GM23338 (cell line): ENCODE measurements around the gene MYCBP2. TPM values are rescaled to one million over a fixed set of nuclear protein-coding genes. Genes with fewer than 3 reads are reported as not detected.

Source experiments
- ATAC-seq: fragments of 200-7000 bp; cut with Tn5 transposase; 3 replicates; pipeline ENCODE4 v1.9.1; 2020
- DNase-seq: peaks from one replicate; pipeline ENCODE4 v3.0.0-alpha.2; 2015; ENCODE audit warnings: low spot score
- H2AFZ ChIP-seq: fragments of 200-600 bp; sonication (generic); 2 replicates; pipeline ENCODE4 v1.8.0; 2016; ENCODE audit warnings: antibody characterized with exemption, mild to moderate bottlenecking, moderate library complexity
- H3F3A ChIP-seq: fragments of 200-600 bp; sonication (generic); replicated peaks from 2 replicates; pipeline ENCODE4 v1.8.0; 2017; ENCODE audit warnings: antibody characterized with exemption, mixed run types, low read depth
- H3K27ac ChIP-seq: fragments of 200-600 bp; sonication (generic); 2 replicates; pipeline ENCODE4 v1.6.1; 2016; ENCODE audit warnings: low read depth
- H3K27me3 ChIP-seq: fragments of 200-600 bp; sonication (generic); 2 replicates; pipeline ENCODE4 v1.8.0; 2016; ENCODE audit warnings: mild to moderate bottlenecking, mixed run types, moderate library complexity; ENCODE audit not compliant: insufficient read depth
- H3K36me3 ChIP-seq: fragments of 200-600 bp; sonication (generic); 2 replicates; pipeline ENCODE4 v1.8.0; 2016; ENCODE audit warnings: mild to moderate bottlenecking; ENCODE audit not compliant: insufficient read depth
- H3K4me1 ChIP-seq: fragments of 200-600 bp; sonication (generic); 2 replicates; pipeline ENCODE4 v1.8.0; 2016; ENCODE audit warnings: mild to moderate bottlenecking, moderate library complexity; ENCODE audit not compliant: insufficient read depth
- H3K4me2 ChIP-seq: fragments of 200-600 bp; sonication (generic); 2 replicates; pipeline ENCODE4 v1.7.1; 2017; ENCODE audit warnings: mixed run types
- H3K4me3 ChIP-seq: fragments of 200-600 bp; sonication (generic); 2 replicates; pipeline ENCODE4 v1.6.1; 2016; ENCODE audit warnings: mixed run types
- H3K79me2 ChIP-seq: fragments of 200-600 bp; sonication (generic); replicated peaks from 2 replicates; pipeline ENCODE4 v1.8.0; 2017; ENCODE audit warnings: mild to moderate bottlenecking; ENCODE audit not compliant: insufficient read depth
- H3K9me2 ChIP-seq: fragments of 200-600 bp; sonication (generic); 2 replicates; pipeline ENCODE4 v1.8.0; 2017; ENCODE audit not compliant: insufficient read depth
- H4K20me1 ChIP-seq: fragments of 200-600 bp; sonication (generic); replicated peaks from 2 replicates; pipeline ENCODE4 v1.8.0; 2017; ENCODE audit warnings: mild to moderate bottlenecking; ENCODE audit not compliant: insufficient read depth
- H3K27ac Mint-ChIP-seq: 2 replicates; pipeline ENCODE4 v1.8.0; 2020; ENCODE audit warnings: inconsistent platforms, mild to moderate bottlenecking, moderate library complexity, mixed read lengths
- H3K27me3 Mint-ChIP-seq: 3 replicates; pipeline ENCODE4 v1.8.0; 2022; ENCODE audit warnings: low read depth, mild to moderate bottlenecking, moderate library complexity, mixed read lengths, inconsistent platforms; ENCODE audit not compliant: insufficient read depth, poor library complexity
- H3K36me3 Mint-ChIP-seq: 3 replicates; pipeline ENCODE4 v1.8.0; 2021; ENCODE audit warnings: low read depth, mild to moderate bottlenecking, inconsistent platforms, moderate library complexity, mixed read lengths
- H3K4me1 Mint-ChIP-seq: 3 replicates; pipeline ENCODE4 v1.8.0; 2020; ENCODE audit warnings: mild to moderate bottlenecking, inconsistent platforms, mixed read lengths
- H3K4me3 Mint-ChIP-seq: 3 replicates; pipeline ENCODE4 v1.8.0; 2021; ENCODE audit warnings: moderate library complexity, mild to moderate bottlenecking, inconsistent platforms, mixed read lengths
- H3K9me3 Mint-ChIP-seq: 3 replicates; pipeline ENCODE4 v1.8.0; 2020; ENCODE audit warnings: moderate library complexity, mild to moderate bottlenecking, inconsistent platforms, mixed read lengths
- CREB1 ChIP-seq: fragments of 250-450 bp; sonication (Bioruptor Pico); IDR thresholded peaks from 2 replicates; pipeline ENCODE4 v1.5.0; 2020; ENCODE audit warnings: low read depth, mild to moderate bottlenecking, moderate library complexity
- EZH2 ChIP-seq: fragments of 200-600 bp; sonication (generic); IDR thresholded peaks from one replicate; pipeline ENCODE4 v1.8.0; 2017; ENCODE audit warnings: antibody characterized with exemption, mild to moderate bottlenecking, low read depth; ENCODE audit not compliant: unreplicated experiment
- EZH2phosphoT487 ChIP-seq: fragments of 200-600 bp; sonication (generic); IDR thresholded peaks from one replicate; pipeline ENCODE4 v1.8.1; 2018; ENCODE audit warnings: antibody characterized with exemption; ENCODE audit not compliant: unreplicated experiment
- POLR2AphosphoS5 ChIP-seq: IDR thresholded peaks from 2 replicates; pipeline ENCODE4 v1.6.1; 2016; ENCODE audit warnings: antibody characterized with exemption, low read depth
- STAT1 ChIP-seq: IDR thresholded peaks from one replicate; pipeline ENCODE4 v1.6.1; 2016; ENCODE audit warnings: antibody characterized with exemption; ENCODE audit not compliant: unreplicated experiment
- polyA plus RNA-seq: library from polyadenylated mRNA; unstranded; fragments of >200 nt; fragmentation: Nextera tagmentation; extraction: Ambion mirVana; gene quantifications from 2 replicates; pipeline ENCODE4 v1.2.1, GENCODE V29; 2016
- total RNA-seq: library from RNA; depleted of rRNA; stranded (reverse); fragments of >200 nt; shearing (Covaris generic); gene quantifications from 2 replicates; pipeline ENCODE4 v1.2.3, GENCODE V29; 2014
- TF ChIP-seq, protein P1 (sequence below), 2 experiments: fragments of 200-600 bp in 1 of 2; sonication (generic) in 1 of 2; conservative IDR thresholded peaks; 2 replicates each; pipeline versions ENCODE4 v1.5.1 to v1.6.1; 2016 to 2017; ENCODE audit warnings: antibody characterized with exemption in 2 of 2, low read depth in 2 of 2, mild to moderate bottlenecking in 2 of 2, moderate library complexity in 1 of 2
- TF ChIP-seq, protein P2 (sequence below): IDR thresholded peaks from one replicate; pipeline ENCODE4 v1.6.1; 2018; ENCODE audit warnings: antibody characterized with exemption; ENCODE audit not compliant: unreplicated experiment
- TF ChIP-seq, protein P3 (sequence below): IDR thresholded peaks from 2 replicates; pipeline ENCODE4 v1.6.1; 2016; ENCODE audit warnings: antibody characterized with exemption
- TF ChIP-seq, protein P4 (sequence below): fragments of 250-450 bp; sonication (Bioruptor Pico); IDR thresholded peaks from 2 replicates; pipeline ENCODE4 v1.5.0; 2020; ENCODE audit warnings: mild to moderate bottlenecking, moderate library complexity

Gene MYCBP2
- total and polyA plus RNA-seq, 2 experiments from 2014 or later: 54.6 to 77.2 TPM

DNA sequence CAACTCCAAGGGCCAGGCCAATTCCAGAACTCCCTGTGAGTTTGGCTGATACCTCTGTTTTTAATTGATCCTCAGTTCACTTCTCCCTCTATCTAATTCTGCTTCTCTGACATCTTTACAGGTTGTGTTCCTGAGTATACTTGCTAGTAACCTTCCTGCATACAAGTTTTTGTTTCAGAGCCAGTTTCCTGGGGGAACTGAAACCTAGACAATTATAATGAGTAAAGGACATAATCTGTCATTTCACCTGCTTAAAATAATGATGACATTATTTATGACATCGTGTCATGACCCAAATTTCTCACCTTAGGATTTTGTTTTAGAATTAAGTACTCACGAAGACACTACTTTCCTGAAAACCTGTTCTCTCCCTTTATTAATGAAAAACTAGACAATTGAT is 12.5 kb upstream of the MYCBP2 start:
- no peak overlapping the region for H3K27ac Mint-ChIP-seq
- no peak for DNase-seq
- no peaks in the 10 kb centered on the region for H3K36me3 ChIP-seq

More for the DNA sequence above, 12.5 kb upstream of the MYCBP2 start:
- Histone ChIP-seq H3K27me3 (no peaks in the 10 kb centered on the region), H3K4me3 (no peak overlapping the region), H3F3A (no peaks in the 10 kb centered on the region), H3K27ac (no peak overlapping the region), H3K9me2 (0 out of 2 replicates have a peak, but pooled peaks cover 4% of the 10 kb centered on the region), H3K79me2 (no peaks in the 10 kb centered on the region), H4K20me1 (no peaks in the 10 kb centered on the region), H3K4me2 (no peak overlapping the region), H2AFZ (no peak overlapping the region), H3K4me1 (no peaks in the 10 kb centered on the region)
- TF ChIP-seq CREB1 (CRISPR knock-in tag) (no peak), STAT1 (no peak), POLR2AphosphoS5 (no peak), EZH2phosphoT487 (no peak), EZH2 (no peak)
- TF ChIP-seq, protein P1, sequence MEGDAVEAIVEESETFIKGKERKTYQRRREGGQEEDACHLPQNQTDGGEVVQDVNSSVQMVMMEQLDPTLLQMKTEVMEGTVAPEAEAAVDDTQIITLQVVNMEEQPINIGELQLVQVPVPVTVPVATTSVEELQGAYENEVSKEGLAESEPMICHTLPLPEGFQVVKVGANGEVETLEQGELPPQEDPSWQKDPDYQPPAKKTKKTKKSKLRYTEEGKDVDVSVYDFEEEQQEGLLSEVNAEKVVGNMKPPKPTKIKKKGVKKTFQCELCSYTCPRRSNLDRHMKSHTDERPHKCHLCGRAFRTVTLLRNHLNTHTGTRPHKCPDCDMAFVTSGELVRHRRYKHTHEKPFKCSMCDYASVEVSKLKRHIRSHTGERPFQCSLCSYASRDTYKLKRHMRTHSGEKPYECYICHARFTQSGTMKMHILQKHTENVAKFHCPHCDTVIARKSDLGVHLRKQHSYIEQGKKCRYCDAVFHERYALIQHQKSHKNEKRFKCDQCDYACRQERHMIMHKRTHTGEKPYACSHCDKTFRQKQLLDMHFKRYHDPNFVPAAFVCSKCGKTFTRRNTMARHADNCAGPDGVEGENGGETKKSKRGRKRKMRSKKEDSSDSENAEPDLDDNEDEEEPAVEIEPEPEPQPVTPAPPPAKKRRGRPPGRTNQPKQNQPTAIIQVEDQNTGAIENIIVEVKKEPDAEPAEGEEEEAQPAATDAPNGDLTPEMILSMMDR (conservative IDR thresholded peaks at IDR 0.05; ENCODE audit: low read depth in 2 of 2): no peak
- TF ChIP-seq, protein P2, sequence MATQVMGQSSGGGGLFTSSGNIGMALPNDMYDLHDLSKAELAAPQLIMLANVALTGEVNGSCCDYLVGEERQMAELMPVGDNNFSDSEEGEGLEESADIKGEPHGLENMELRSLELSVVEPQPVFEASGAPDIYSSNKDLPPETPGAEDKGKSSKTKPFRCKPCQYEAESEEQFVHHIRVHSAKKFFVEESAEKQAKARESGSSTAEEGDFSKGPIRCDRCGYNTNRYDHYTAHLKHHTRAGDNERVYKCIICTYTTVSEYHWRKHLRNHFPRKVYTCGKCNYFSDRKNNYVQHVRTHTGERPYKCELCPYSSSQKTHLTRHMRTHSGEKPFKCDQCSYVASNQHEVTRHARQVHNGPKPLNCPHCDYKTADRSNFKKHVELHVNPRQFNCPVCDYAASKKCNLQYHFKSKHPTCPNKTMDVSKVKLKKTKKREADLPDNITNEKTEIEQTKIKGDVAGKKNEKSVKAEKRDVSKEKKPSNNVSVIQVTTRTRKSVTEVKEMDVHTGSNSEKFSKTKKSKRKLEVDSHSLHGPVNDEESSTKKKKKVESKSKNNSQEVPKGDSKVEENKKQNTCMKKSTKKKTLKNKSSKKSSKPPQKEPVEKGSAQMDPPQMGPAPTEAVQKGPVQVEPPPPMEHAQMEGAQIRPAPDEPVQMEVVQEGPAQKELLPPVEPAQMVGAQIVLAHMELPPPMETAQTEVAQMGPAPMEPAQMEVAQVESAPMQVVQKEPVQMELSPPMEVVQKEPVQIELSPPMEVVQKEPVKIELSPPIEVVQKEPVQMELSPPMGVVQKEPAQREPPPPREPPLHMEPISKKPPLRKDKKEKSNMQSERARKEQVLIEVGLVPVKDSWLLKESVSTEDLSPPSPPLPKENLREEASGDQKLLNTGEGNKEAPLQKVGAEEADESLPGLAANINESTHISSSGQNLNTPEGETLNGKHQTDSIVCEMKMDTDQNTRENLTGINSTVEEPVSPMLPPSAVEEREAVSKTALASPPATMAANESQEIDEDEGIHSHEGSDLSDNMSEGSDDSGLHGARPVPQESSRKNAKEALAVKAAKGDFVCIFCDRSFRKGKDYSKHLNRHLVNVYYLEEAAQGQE: no peak
- TF ChIP-seq, protein P3, sequence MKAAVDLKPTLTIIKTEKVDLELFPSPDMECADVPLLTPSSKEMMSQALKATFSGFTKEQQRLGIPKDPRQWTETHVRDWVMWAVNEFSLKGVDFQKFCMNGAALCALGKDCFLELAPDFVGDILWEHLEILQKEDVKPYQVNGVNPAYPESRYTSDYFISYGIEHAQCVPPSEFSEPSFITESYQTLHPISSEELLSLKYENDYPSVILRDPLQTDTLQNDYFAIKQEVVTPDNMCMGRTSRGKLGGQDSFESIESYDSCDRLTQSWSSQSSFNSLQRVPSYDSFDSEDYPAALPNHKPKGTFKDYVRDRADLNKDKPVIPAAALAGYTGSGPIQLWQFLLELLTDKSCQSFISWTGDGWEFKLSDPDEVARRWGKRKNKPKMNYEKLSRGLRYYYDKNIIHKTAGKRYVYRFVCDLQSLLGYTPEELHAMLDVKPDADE: no peak
- TF ChIP-seq, protein P4, sequence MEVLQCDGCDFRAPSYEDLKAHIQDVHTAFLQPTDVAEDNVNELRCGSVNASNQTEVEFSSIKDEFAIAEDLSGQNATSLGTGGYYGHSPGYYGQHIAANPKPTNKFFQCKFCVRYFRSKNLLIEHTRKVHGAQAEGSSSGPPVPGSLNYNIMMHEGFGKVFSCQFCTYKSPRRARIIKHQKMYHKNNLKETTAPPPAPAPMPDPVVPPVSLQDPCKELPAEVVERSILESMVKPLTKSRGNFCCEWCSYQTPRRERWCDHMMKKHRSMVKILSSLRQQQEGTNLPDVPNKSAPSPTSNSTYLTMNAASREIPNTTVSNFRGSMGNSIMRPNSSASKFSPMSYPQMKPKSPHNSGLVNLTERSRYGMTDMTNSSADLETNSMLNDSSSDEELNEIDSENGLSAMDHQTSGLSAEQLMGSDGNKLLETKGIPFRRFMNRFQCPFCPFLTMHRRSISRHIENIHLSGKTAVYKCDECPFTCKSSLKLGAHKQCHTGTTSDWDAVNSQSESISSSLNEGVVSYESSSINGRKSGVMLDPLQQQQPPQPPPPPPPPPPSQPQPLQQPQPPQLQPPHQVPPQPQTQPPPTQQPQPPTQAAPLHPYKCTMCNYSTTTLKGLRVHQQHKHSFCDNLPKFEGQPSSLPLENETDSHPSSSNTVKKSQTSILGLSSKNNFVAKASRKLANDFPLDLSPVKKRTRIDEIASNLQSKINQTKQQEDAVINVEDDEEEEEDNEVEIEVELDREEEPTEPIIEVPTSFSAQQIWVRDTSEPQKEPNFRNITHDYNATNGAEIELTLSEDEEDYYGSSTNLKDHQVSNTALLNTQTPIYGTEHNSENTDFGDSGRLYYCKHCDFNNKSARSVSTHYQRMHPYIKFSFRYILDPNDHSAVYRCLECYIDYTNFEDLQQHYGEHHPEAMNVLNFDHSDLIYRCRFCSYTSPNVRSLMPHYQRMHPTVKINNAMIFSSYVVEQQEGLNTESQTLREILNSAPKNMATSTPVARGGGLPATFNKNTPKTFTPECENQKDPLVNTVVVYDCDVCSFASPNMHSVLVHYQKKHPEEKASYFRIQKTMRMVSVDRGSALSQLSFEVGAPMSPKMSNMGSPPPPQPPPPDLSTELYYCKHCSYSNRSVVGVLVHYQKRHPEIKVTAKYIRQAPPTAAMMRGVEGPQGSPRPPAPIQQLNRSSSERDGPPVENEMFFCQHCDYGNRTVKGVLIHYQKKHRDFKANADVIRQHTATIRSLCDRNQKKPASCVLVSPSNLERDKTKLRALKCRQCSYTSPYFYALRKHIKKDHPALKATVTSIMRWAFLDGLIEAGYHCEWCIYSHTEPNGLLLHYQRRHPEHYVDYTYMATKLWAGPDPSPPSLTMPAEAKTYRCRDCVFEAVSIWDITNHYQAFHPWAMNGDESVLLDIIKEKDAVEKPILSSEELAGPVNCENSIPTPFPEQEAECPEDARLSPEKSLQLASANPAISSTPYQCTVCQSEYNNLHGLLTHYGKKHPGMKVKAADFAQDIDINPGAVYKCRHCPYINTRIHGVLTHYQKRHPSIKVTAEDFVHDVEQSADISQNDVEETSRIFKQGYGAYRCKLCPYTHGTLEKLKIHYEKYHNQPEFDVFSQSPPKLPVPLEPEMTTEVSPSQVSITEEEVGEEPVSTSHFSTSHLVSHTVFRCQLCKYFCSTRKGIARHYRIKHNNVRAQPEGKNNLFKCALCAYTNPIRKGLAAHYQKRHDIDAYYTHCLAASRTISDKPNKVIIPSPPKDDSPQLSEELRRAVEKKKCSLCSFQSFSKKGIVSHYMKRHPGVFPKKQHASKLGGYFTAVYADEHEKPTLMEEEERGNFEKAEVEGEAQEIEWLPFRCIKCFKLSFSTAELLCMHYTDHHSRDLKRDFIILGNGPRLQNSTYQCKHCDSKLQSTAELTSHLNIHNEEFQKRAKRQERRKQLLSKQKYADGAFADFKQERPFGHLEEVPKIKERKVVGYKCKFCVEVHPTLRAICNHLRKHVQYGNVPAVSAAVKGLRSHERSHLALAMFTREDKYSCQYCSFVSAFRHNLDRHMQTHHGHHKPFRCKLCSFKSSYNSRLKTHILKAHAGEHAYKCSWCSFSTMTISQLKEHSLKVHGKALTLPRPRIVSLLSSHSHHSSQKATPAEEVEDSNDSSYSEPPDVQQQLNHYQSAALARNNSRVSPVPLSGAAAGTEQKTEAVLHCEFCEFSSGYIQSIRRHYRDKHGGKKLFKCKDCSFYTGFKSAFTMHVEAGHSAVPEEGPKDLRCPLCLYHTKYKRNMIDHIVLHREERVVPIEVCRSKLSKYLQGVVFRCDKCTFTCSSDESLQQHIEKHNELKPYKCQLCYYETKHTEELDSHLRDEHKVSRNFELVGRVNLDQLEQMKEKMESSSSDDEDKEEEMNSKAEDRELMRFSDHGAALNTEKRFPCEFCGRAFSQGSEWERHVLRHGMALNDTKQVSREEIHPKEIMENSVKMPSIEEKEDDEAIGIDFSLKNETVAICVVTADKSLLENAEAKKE: no peak
- Mint-ChIP-seq H3K27me3 (peaks cover 4% of the 10 kb centered on the region), H3K4me3 (no peak overlapping the region), H3K9me3 (no peaks in the 10 kb centered on the region), H3K4me1 (no peaks in the 10 kb centered on the region), H3K36me3 (no peaks in the 10 kb centered on the region)
- no peak for ATAC-seq
